Gastrocnemius medialis (tissue), 4 donors: ENCODE measurements around the gene ARHGAP22.

Source experiments
- POLR2A ChIP-seq, 2 donors: fragments of 450-650 bp; IDR thresholded peaks; one replicate each; pipeline ENCODE4 v1.6.1; 2017; ENCODE audit warnings: antibody characterized with exemption in 2 of 2, mild to moderate bottlenecking in 2 of 2, moderate library complexity in 2 of 2
- TF ChIP-seq, protein P1 (sequence below), 5 experiments: fragments of 450-650 bp in 3 of 5; fragments of 200-600 bp in 2 of 5; sonication (generic) in 2 of 5; IDR thresholded peaks in 4 of 5; conservative IDR thresholded peaks in 1 of 5; 1 replicate in 4 of 5; 2 replicates in 1 of 5; pipeline ENCODE4 v1.5.1; 2016 to 2019; ENCODE audit warnings: antibody characterized with exemption in 5 of 5, mild to moderate bottlenecking in 3 of 5, moderate library complexity in 3 of 5

DNA sequence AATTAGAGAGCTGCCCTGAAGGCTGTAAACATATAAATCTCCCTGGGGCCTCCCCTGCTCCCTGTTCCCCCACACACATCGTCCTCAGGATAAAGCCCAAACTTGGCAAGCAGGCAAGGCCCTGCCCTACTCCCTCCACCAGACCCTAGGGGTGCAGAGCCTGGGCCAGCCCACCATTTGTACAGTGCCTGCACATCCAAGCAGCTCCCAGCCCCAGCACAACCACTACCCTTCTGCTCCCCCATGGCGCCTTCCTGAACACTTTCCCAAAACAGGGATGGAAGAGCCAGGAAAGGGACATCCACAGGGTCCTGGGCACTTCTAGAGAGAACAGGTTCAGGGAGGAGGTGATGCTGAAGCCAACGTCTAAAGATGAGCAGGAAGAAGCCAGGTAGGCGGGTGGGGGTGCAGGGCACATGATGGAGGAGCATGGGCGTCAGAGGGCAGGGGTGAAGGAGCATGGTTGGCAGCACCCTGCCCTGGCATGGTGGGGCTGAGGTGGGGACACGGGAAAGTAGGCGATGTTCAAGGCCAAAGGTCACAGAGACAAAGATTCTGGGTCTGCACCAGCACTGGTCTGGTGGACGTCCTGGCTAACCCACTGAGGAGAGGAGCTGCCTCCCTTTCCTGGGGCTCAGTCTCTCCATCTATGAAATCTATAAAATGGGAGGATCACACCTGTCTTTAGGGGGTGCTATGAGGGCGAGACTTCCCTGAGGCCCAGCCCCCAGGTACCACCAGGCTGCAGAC, 140.6 kb downstream of the ARHGAP22 start:
- TF ChIP-seq, protein P1, sequence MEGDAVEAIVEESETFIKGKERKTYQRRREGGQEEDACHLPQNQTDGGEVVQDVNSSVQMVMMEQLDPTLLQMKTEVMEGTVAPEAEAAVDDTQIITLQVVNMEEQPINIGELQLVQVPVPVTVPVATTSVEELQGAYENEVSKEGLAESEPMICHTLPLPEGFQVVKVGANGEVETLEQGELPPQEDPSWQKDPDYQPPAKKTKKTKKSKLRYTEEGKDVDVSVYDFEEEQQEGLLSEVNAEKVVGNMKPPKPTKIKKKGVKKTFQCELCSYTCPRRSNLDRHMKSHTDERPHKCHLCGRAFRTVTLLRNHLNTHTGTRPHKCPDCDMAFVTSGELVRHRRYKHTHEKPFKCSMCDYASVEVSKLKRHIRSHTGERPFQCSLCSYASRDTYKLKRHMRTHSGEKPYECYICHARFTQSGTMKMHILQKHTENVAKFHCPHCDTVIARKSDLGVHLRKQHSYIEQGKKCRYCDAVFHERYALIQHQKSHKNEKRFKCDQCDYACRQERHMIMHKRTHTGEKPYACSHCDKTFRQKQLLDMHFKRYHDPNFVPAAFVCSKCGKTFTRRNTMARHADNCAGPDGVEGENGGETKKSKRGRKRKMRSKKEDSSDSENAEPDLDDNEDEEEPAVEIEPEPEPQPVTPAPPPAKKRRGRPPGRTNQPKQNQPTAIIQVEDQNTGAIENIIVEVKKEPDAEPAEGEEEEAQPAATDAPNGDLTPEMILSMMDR (IDR thresholded peaks at IDR 0.05 in 4 of 5, conservative IDR thresholded peaks at IDR 0.05 in 1 of 5), result no peak
- no peak for TF ChIP-seq POLR2A (IDR thresholded peaks at IDR 0.05)
